Forelimb muscle (tissue), 1 donor: ENCODE results near the gene BRF1. TPM values are rescaled to one million over a fixed set of nuclear protein-coding genes. Genes with fewer than 3 reads are reported as not detected.

ENCODE experiments used
- DNase-seq: peaks from one replicate; pipeline ENCODE4 v3.0.0-alpha.2; 2013; ENCODE audit warnings: low read depth
- polyA plus RNA-seq: library from polyadenylated mRNA; unstranded; fragments of 120-200 nt; gene quantifications from one replicate; pipeline ENCODE4 v1.2.1, GENCODE V29; 2013; ENCODE audit not compliant: insufficient read length

Gene BRF1
- polyA plus RNA-seq, 1 donor: 22.8 TPM

- no peak for DNase-seq
Measured at GRCh38 chr14:105196265-105196960, 104.4 kb downstream of the BRF1 start.

- no peak for DNase-seq
Measured at GRCh38 chr14:105195522-105196264, 105.1 kb downstream of the BRF1 start.

GRCh38 chr14:105195051-105195450, 105.8 kb downstream of the BRF1 start:
- DNase-seq: no peak

- DNase-seq: no peak
Measured at GRCh38 chr14:105193916-105194782, 106.7 kb downstream of the BRF1 start.

GRCh38 chr14:105192866-105193731, 107.7 kb downstream of the BRF1 start:
- no peak for DNase-seq

- no peak for DNase-seq
Measured at GRCh38 chr14:105187935-105188524, 112.8 kb downstream of the BRF1 start.

- DNase-seq: no peak
Measured at GRCh38 chr14:105187116-105187515, 113.7 kb downstream of the BRF1 start.

- DNase-seq: no peak
Measured at GRCh38 chr14:105185973-105186372, 114.8 kb downstream of the BRF1 start.

- DNase-seq: no peak
Measured at GRCh38 chr14:105185001-105185400, 115.8 kb downstream of the BRF1 start.

- no peak for DNase-seq
Measured at GRCh38 chr14:105184461-105184860, 116.3 kb downstream of the BRF1 start.

- no peak for DNase-seq
Measured at GRCh38 chr14:105182296-105183020, 118.3 kb downstream of the BRF1 start.

- no peak for DNase-seq
Measured at GRCh38 chr14:105181549-105182295, 119.1 kb downstream of the BRF1 start.

GRCh38 chr14:105180592-105181548, 119.9 kb downstream of the BRF1 start, which contains the start of gene NUDT14:
Gene NUDT14, minus strand, starts transcription at chr14:105181312. Its CDS starts 103 bp downstream, at chr14:105181209.
- DNase-seq: no peak

- no peak for DNase-seq
Measured at GRCh38 chr14:105179191-105179590, 121.6 kb downstream of the BRF1 start.

- no peak for DNase-seq
Measured at GRCh38 chr14:105178868-105179140, 122.0 kb downstream of the BRF1 start.

- DNase-seq: no peak
Measured at GRCh38 chr14:105178069-105178867, 122.5 kb downstream of the BRF1 start.

GRCh38 chr14:105177082-105177481, 123.7 kb downstream of the BRF1 start:
- no peak for DNase-seq

- DNase-seq: no peak
Measured at GRCh38 chr14:105176513-105176912, 124.3 kb downstream of the BRF1 start.
